AG04449 (cell line): Measurements from ENCODE around the gene BCL2L14.

Experiments used
- CTCF ChIA-PET: fragments of 350-600 bp; formaldehyde crosslinking; extraction: SDS; loops from one replicate; lab custom pipeline; 2021; ENCODE audit warnings: antibody characterized with exemption; lab: Yijun Ruan, JAX
- POLR2A ChIA-PET: fragments of 400-600, 350-600 bp; formaldehyde crosslinking; extraction: SDS; loops from one replicate; lab custom pipeline; 2020; ENCODE audit warnings: antibody characterized with exemption, inconsistent platforms; lab: Yijun Ruan, JAX
- DNase-seq: peaks from one replicate; pipeline ENCODE4 v3.0.0-alpha.2; 2010; ENCODE audit warnings: low read depth, low spot score
- H3K4me3 ChIP-seq: 2 replicates; pipeline ENCODE4 v1.5.1; 2011; ENCODE audit warnings: low read depth, mild to moderate bottlenecking, control low read depth, low read length
- TF ChIP-seq, protein P1 (sequence below): IDR thresholded peaks from one replicate; pipeline ENCODE4 v1.5.1; 2011; ENCODE audit warnings: mild to moderate bottlenecking, moderate library complexity, low read length, control low read depth, inconsistent platforms; ENCODE audit not compliant: insufficient read depth; ENCODE audit errors: missing control alignments

BCL2L14 gene

GRCh38 chr12:12121061-12121460, 50.3 kb downstream of the BCL2L14 start:
- DNase-seq = no peak
- TF ChIP-seq, protein P1, sequence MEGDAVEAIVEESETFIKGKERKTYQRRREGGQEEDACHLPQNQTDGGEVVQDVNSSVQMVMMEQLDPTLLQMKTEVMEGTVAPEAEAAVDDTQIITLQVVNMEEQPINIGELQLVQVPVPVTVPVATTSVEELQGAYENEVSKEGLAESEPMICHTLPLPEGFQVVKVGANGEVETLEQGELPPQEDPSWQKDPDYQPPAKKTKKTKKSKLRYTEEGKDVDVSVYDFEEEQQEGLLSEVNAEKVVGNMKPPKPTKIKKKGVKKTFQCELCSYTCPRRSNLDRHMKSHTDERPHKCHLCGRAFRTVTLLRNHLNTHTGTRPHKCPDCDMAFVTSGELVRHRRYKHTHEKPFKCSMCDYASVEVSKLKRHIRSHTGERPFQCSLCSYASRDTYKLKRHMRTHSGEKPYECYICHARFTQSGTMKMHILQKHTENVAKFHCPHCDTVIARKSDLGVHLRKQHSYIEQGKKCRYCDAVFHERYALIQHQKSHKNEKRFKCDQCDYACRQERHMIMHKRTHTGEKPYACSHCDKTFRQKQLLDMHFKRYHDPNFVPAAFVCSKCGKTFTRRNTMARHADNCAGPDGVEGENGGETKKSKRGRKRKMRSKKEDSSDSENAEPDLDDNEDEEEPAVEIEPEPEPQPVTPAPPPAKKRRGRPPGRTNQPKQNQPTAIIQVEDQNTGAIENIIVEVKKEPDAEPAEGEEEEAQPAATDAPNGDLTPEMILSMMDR = no peak
- H3K4me3 ChIP-seq = no peak overlapping the region
- POLR2A ChIA-PET = interaction anchor here (1.2 kb wide), 1 partner anchor 146 kb away, joined by 3 read pairs; the partner anchor contains the start of gene LRP6
- CTCF ChIA-PET = no interaction called here

DNA sequence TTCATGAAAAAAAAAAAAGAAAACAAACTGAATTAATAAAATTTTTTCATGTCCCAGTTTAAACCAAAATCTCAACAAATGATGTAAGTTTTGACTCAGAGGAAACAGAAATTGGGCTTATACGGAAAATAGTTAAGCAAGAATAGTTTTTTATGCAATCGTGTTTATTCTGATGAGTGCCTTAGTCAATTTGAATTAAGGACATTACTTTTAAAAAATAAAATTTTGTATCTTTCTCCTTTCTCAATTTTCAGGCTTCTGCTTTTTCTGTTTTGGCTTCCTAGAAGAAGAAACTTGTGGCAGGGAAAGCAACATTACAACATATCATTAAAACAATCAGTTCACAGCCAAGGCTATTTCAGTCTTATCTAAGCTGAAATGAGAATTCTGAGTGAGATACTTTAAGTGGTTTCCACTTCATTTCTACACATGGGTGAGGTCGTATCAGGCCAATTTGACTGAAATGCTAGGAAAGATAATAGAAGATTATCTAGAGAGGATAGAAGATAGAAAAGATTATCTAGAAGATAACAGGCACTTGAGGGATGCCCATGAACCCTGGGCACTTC, 52.4 kb downstream of the BCL2L14 start:
- no peak overlapping the region for H3K4me3 ChIP-seq
- no peak for DNase-seq
- ChIA-PET CTCF (interaction anchor here (0.9 kb wide), 1 partner anchor 7 kb away, joined by 3 read pairs; no protein-coding TSS in a partner anchor), POLR2A (interaction anchor here (0.6 kb wide), 1 partner anchor 132 kb away, joined by 3 read pairs; no protein-coding TSS in a partner anchor)
- TF ChIP-seq, protein P1 = no peak

- H3K4me3 ChIP-seq = no peak overlapping the region
- TF ChIP-seq, protein P1 = no peak
- POLR2A ChIA-PET = no interaction called here
- DNase-seq = no peak
- CTCF ChIA-PET = no interaction called here
These were observed 55.8 kb downstream of the BCL2L14 start for GRCh38 chr12:12126551-12126950.

GRCh38 chr12:12127304-12127703, 56.6 kb downstream of the BCL2L14 start:
- ChIA-PET POLR2A (interaction anchor here (0.6 kb wide), 1 partner anchor 59 kb away, joined by 3 read pairs; no protein-coding TSS in a partner anchor), CTCF (no interaction called here)
- TF ChIP-seq, protein P1 = no peak
- H3K4me3 ChIP-seq = no peak overlapping the region
- no peak for DNase-seq

DNA sequence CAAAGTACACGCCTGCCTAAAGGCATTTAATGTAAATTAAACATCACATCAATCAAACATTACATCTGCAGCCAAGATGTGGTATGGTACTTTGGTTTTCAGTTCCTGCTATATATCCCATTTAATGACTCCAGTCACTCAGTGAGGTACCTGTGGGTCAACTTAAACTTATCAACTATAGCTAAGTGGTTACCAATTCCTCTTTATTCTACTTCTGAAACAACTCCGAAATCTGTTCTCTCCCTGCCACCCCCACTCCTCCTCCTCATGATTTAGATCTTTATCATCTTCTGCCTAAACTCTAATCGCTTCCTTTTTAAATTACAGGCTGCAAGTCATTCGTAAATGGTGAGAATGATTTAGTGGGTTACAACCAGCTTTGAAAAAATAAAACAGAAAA, 57.9 kb downstream of the BCL2L14 start:
- TF ChIP-seq, protein P1 = no peak
- no peak overlapping the region for H3K4me3 ChIP-seq
- ChIA-PET CTCF (no interaction called here), POLR2A (no interaction called here)
- DNase-seq = no peak

DNA sequence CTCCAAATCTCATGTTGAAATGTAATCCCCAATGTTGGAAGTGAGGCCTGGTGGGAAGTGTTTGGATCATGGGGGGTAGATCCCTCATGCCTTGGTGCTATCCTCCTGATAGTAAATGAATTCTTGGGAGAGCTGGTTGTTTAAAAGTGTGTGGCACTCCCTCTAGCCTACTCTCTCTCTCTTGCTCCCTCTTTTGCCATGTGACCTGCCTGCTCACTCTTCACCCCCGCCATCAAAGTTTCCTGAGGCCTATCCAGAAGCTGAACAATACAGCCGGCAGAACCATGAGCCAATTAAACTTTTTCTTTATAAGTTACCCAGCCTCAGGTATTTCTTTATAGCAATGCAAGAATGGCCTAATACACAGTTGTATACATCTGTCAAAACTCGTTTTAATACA, 62.5 kb downstream of the BCL2L14 start:
- no peak overlapping the region for H3K4me3 ChIP-seq
- CTCF ChIA-PET = interaction anchor here (1.3 kb wide), 1 partner anchor 10 kb away, joined by 3 read pairs; no protein-coding TSS in a partner anchor
- POLR2A ChIA-PET = no interaction called here
- TF ChIP-seq, protein P1 = no peak
- DNase-seq = no peak
